K562 (cell line): ENCODE measurements around the gene ITPK1. TPM values are rescaled to one million over a fixed set of nuclear protein-coding genes. Genes with fewer than 3 reads are reported as not detected.

Source experiments
- ATAC-seq: fragments of 200-7000 bp; cut with Tn5 transposase; 3 replicates; pipeline ENCODE4 v1.9.1; 2020; ENCODE audit warnings: moderate library complexity
- BruUV-seq: library from RNA; stranded (reverse); fragments of 400-500 nt; replicated peaks from 2 replicates; lab custom pipeline; 2021; lab: Mats Ljungman, UMichigan
- CTCF ChIA-PET: fragments of 300-600 bp; formaldehyde crosslinking; extraction: SDS; loops from one replicate; lab custom pipeline; 2021; ENCODE audit warnings: low intra/inter-chr PET ratio; lab: Yijun Ruan, JAX
- POLR2A ChIA-PET: fragments of 300-600, 350-650 bp; sonication (Branson Sonifier 250); formaldehyde crosslinking; extraction: SDS; loops from one replicate; lab custom pipeline; 2021; ENCODE audit warnings: antibody characterized with exemption, inconsistent platforms; lab: Yijun Ruan, JAX
- DNase-seq, 4 experiments: peaks; one replicate each; pipeline versions ENCODE4 v3.0.0 to v3.0.0-alpha.2; 2011 to 2018; ENCODE audit warnings: low spot score in 3 of 4, mixed read lengths in 3 of 4; ENCODE audit errors: extremely low read depth in 1 of 4
- FAIRE-seq: peaks from 2 replicates; lab custom pipeline; 2011; peaks lifted over from hg19 to GRCh38; lab: Jason Lieb, UNC
- H2AFZ ChIP-seq: 2 replicates; pipeline ENCODE4 v1.6.0; 2011; ENCODE audit warnings: low read depth, low read length, control low read depth, inconsistent platforms
- H3K27ac ChIP-seq: fragments of 200-600 bp; 3 replicates; pipeline ENCODE4 v1.8.0; 2011; ENCODE audit warnings: low read depth, mild to moderate bottlenecking, control low read depth, inconsistent platforms, low read length, moderate library complexity, mixed read lengths; ENCODE audit errors: extremely low read depth
- H3K27me3 ChIP-seq, 2 experiments: fragments of 300-600 bp in 1 of 2; 2 replicates in 1 of 2; 3 replicates in 1 of 2; pipeline versions ENCODE4 v1.6.0 to v1.8.0; 2011; ENCODE audit warnings: inconsistent platforms in 2 of 2, low read length in 2 of 2, mild to moderate bottlenecking in 1 of 2, mixed read lengths in 1 of 2, moderate library complexity in 1 of 2; ENCODE audit not compliant: control insufficient read depth in 2 of 2, insufficient read depth in 2 of 2
- H3K36me3 ChIP-seq: fragments of 300-600 bp; 3 replicates; pipeline ENCODE4 v1.8.0; 2011; ENCODE audit warnings: mild to moderate bottlenecking, low read length, inconsistent platforms; ENCODE audit not compliant: control insufficient read depth, insufficient read depth
- H3K4me1 ChIP-seq, 2 experiments: fragments of 200-600 bp in 1 of 2; replicated peaks in 1 of 2; 2 replicates in 1 of 2; 3 replicates in 1 of 2; pipeline versions ENCODE4 v1.5.1 to v1.8.0; 2011; ENCODE audit warnings: inconsistent platforms in 2 of 2, low read length in 2 of 2, mild to moderate bottlenecking in 1 of 2, mixed read lengths in 1 of 2, moderate library complexity in 1 of 2; ENCODE audit not compliant: control insufficient read depth in 2 of 2, insufficient read depth in 2 of 2
- H3K4me2 ChIP-seq: 2 replicates; pipeline ENCODE4 v1.6.1; 2011; ENCODE audit warnings: low read length, control low read depth, inconsistent platforms, mixed read lengths; ENCODE audit not compliant: insufficient read depth
- H3K4me3 ChIP-seq: fragments of 200-600 bp; sonication (generic), shearing (Covaris generic); 2 replicates; pipeline ENCODE4 v1.5.1; 2016; ENCODE audit warnings: control low read depth, inconsistent platforms
- H3K79me2 ChIP-seq: fragments of 200-600 bp; 3 replicates; pipeline ENCODE4 v1.8.0; 2011; ENCODE audit warnings: low read length, inconsistent platforms; ENCODE audit not compliant: control insufficient read depth, insufficient read depth
- H3K9ac ChIP-seq, 2 experiments: 2 replicates each; pipeline versions ENCODE4 v1.6.0 to v1.6.1; 2011; ENCODE audit warnings: low read depth in 2 of 2, low read length in 2 of 2, control low read depth in 1 of 2, inconsistent platforms in 1 of 2, mild to moderate bottlenecking in 1 of 2, mixed read lengths in 1 of 2; ENCODE audit not compliant: insufficient read depth in 1 of 2
- H3K9me1 ChIP-seq: one replicate; pipeline ENCODE4 v1.6.0; 2011; ENCODE audit warnings: inconsistent platforms, mild to moderate bottlenecking, low read length, moderate library complexity; ENCODE audit not compliant: control insufficient read depth, insufficient read depth
- H3K9me3 ChIP-seq: replicated peaks from 2 replicates; pipeline ENCODE4 v1.5.1; 2011; ENCODE audit warnings: low read depth, low read length, inconsistent platforms; ENCODE audit not compliant: control insufficient read depth, insufficient read depth
- H4K20me1 ChIP-seq: replicated peaks from 2 replicates; pipeline ENCODE4 v1.6.1; 2011; ENCODE audit warnings: low read length, inconsistent platforms, mixed read lengths; ENCODE audit not compliant: control insufficient read depth, insufficient read depth
- KHSRP ChIP-seq: fragments of 450-650 bp; IDR thresholded peaks from 2 replicates; pipeline ENCODE4 v1.6.1; 2017
- MITF ChIP-seq: IDR thresholded peaks from 2 replicates; pipeline ENCODE4 v1.6.1; 2014; ENCODE audit warnings: antibody characterized with exemption
- PTTG1 ChIP-seq: fragments of 450-650 bp; IDR thresholded peaks from 2 replicates; pipeline ENCODE4 v1.6.1; 2016; ENCODE audit warnings: low read depth, mild to moderate bottlenecking, missing genetic modification characterization, missing compliant biosample characterization
- TRIM24 ChIP-seq, 2 experiments: fragments of 450-650 bp; IDR thresholded peaks; 2 replicates each; pipeline ENCODE4 v1.6.1; 2016
- ZNF609 ChIP-seq: sonication (generic); formaldehyde crosslinking; IDR thresholded peaks from 2 replicates; pipeline ENCODE4 v1.8.1; 2023; ENCODE audit warnings: missing genetic modification reagents, mild to moderate bottlenecking, borderline replicate concordance
- WGBS: fragments of 100-300 bp; shearing (Covaris generic); methylation state at CpG from one replicate; pipeline ENCODE4 v1.1.6; 2016; ENCODE audit warnings: low coverage, mixed read lengths; ENCODE audit not compliant: insufficient coverage; ENCODE audit errors: missing lambda C conversion rate; 5-methylcytosine and 5-hydroxymethylcytosine counted together
- in situ Hi-C: fragments of 300-500 bp; cut with MboI; formaldehyde crosslinking; loops from 4 replicates; pipeline ENCODE4 v1.15.0; 2018; ENCODE audit warnings: inconsistent platforms, mixed read lengths
- intact Hi-C: fragments of 100-400 bp; cut with micrococcal nuclease; formaldehyde crosslinking; loops from 2 replicates; pipeline ENCODE4 v1.14.2; 2022
- polyA plus RNA-seq, 8 experiments: library from polyadenylated mRNA; depleted of rRNA in 4 of 8; stranded (reverse) in 5 of 8; unstranded in 3 of 8; fragments of >200 nt; fragmentation: Nextera tagmentation in 2 of 8; fragmentation: Illumina TruSeq in 1 of 8; extraction: Ambion mirVana in 2 of 8; extraction: Trizol in 1 of 8; gene quantifications; 2 replicates each; pipeline versions ENCODE4 v1.2.1 to v1.2.3, GENCODE V29; 2011 to 2014; ENCODE audit warnings: inconsistent platforms in 1 of 8, missing spikeins in 1 of 8
- total RNA-seq, 7 experiments: library from RNA; depleted of rRNA in 6 of 7; stranded (reverse); fragments of >200 nt in 6 of 7; fragmentation: Illumina TruSeq in 2 of 7; extraction: Trizol in 2 of 7; gene quantifications; 2 replicates each; pipeline versions ENCODE4 v1.2.1 to v1.2.3, GENCODE V29; 2011 to 2021; ENCODE audit warnings: low replicate concordance in 1 of 7

Gene ITPK1
- total and polyA plus RNA-seq, 9 of the 15 experiments (the other 6 are each of a cell fraction or from before 2014, with no cell fraction given) = 1.2 to 39.2 (median 23.0) TPM

- no peak for TF ChIP-seq MITF
Measured at GRCh38 chr14:93091666-93092065, 24.1 kb downstream of the ITPK1 start (continued).

DNA sequence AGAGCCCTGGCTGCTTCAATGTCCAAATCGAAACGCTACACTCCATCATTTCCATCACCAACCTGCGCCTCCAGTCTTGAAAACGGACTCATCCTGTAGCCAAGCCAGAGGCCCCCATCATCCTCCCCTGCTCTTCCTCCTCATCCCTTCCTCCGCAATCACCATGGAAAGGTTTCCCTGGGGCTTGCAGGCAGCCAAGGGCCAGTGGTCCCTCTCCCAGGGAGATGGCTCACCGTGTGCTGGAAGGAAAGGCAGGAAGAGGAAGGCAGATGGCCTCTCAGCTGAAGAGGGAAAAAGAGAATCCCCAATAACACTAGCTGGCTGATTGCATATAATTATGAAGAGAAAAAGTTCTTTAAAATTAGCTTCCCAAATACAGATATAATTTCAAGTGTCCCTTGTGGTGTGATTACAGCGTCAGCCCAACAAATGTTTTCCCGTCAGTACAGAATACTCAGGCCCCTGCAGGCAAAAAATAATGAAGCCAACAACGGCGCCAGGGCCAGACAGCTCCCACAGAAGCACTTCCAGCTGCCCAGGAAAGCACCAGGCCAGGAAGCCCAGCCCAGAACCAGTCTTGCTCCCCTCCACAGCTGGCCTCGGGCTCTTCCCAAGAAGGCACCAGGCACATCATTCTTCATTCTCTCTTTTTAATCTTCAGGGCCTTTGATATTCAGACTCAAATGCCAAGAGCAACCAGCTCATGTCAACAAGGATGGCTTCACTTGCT is 24.7 kb downstream of the ITPK1 start:
- ChIA-PET CTCF (no interaction called here), POLR2A (interaction anchor here (0.9 kb wide), 1 partner anchor 12 kb away, joined by 3 read pairs; no protein-coding TSS in a partner anchor)
- Histone ChIP-seq H3K4me1 (peaks cover 3 to 28% of the 10 kb centered on the region in 2 experiments; a peak in 2 of 5 replicates), H2AFZ (no peak overlapping the region), H3K9me1 (no peaks in the 10 kb centered on the region), H3K9ac (peak overlapping the region in 1 of 2 experiments; percentile 64; a peak in 1 of 4 replicates), H3K4me3 (no peak overlapping the region), H3K4me2 (no peak overlapping the region), H3K27ac (no peak overlapping the region), H4K20me1 (no peaks in the 10 kb centered on the region; the same call in none of the 2 replicates), H3K36me3 (no peaks in the 10 kb centered on the region), H3K27me3 (no peaks in the 10 kb centered on the region), H3K79me2 (no peaks in the 10 kb centered on the region; the same call in 2 of the 3 replicates), H3K9me3 (no peaks in the 10 kb centered on the region)
- DNase-seq = no peak
- BruUV-seq = no TSS peak
- intact Hi-C loops = no loop called here
- no peak for FAIRE-seq
- 65% methylated on average over 7 of the region's 11 CpGs for WGBS
- no peak for TF ChIP-seq ZNF609 (CRISPR knock-in tag)
- TF ChIP-seq PTTG1 (tag) = no peak
- no peak for TF ChIP-seq KHSRP
- TF ChIP-seq TRIM24 (IDR thresholded peaks at IDR 0.05) = no peak
- no peak for ATAC-seq
- in situ Hi-C loops = no loop called here
